ENCODE results near the gene COPS2.

GRCh38 chr15:49199666-49200065, 44.3 kb upstream of the COPS2 start:
- no peak for TF ChIP-seq POLR2AphosphoS5 (IDR thresholded peaks at IDR 0.05; ENCODE audit: low read depth)
- TF ChIP-seq CTCF (IDR thresholded peaks at IDR 0.05; ENCODE audit: insufficient read depth, low read length) = no peak
